Tibial artery (tissue), 4 donors: ENCODE data around the gene TM9SF3.

Source experiments
- DNase-seq, 2 donors: peaks; one replicate each; pipeline ENCODE4 v3.0.0-alpha.2; 2019
- H3K27ac ChIP-seq, 2 donors: fragments of 200-600 bp; sonication (generic) in 1 of 2; 1 replicate in 1 of 2; 2 replicates in 1 of 2; pipeline ENCODE4 v1.5.1; 2018 to 2019; ENCODE audit warnings: mild to moderate bottlenecking in 1 of 2
- H3K27me3 ChIP-seq, 2 donors: fragments of 200-600 bp; sonication (generic) in 1 of 2; one replicate each; pipeline versions ENCODE4 v1.5.1 to v1.6.0; 2016 to 2019
- H3K36me3 ChIP-seq, 3 donors: fragments of 200-600 bp; sonication (generic) in 2 of 3; one replicate each; pipeline ENCODE4 v1.5.1; 2016 to 2019; ENCODE audit warnings: mild to moderate bottlenecking in 2 of 3
- H3K4me1 ChIP-seq, 4 donors: fragments of 200-600 bp; sonication (generic) in 2 of 4; 1 replicate in 3 of 4; 2 replicates in 1 of 4; pipeline ENCODE4 v1.5.1; 2016 to 2019
- H3K4me3 ChIP-seq, 2 donors: fragments of 200-600 bp; sonication (generic) in 1 of 2; 1 replicate in 1 of 2; 2 replicates in 1 of 2; pipeline ENCODE4 v1.5.1; 2018 to 2019; ENCODE audit warnings: mild to moderate bottlenecking in 2 of 2
- H3K9me3 ChIP-seq, 3 donors: fragments of 200-600 bp; sonication (generic) in 1 of 3; one replicate each; pipeline ENCODE4 v1.5.1; 2016 to 2019
- intact Hi-C: fragments of 100-400 bp; cut with DNase I; formaldehyde crosslinking; loops from one replicate; pipeline ENCODE4 v1.15.0; 2023; ENCODE audit warnings: low total_unique reads
- TF ChIP-seq, protein P1 (sequence below), 2 experiments: fragments of 200-600 bp in 1 of 2; fragments of 450-650 bp in 1 of 2; IDR thresholded peaks; one replicate each; pipeline ENCODE4 v1.5.1; 2017 to 2019; ENCODE audit warnings: antibody characterized with exemption in 2 of 2, mild to moderate bottlenecking in 1 of 2, moderate library complexity in 1 of 2

Gene TM9SF3

DNA sequence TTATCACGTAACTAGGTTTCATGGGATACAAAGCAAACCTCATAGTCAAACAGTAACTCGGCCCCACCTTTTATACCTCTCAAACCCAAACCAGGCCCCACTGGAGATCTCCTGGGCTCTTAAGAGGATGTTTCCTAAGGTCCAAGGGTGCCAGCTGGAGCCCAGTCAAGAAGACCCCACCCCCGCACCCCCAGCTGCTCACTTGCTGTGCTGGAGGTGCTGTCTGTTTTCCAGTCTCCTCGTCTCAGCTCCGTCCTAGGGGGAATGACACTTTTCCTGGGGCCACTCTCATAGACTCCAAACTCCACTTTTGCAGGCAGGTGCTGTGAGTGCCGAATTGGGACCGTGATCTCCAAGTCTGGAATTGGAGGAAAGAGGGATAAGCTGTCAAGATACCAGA lies 22.7 kb upstream of the TM9SF3 start:
- TF ChIP-seq, protein P1, sequence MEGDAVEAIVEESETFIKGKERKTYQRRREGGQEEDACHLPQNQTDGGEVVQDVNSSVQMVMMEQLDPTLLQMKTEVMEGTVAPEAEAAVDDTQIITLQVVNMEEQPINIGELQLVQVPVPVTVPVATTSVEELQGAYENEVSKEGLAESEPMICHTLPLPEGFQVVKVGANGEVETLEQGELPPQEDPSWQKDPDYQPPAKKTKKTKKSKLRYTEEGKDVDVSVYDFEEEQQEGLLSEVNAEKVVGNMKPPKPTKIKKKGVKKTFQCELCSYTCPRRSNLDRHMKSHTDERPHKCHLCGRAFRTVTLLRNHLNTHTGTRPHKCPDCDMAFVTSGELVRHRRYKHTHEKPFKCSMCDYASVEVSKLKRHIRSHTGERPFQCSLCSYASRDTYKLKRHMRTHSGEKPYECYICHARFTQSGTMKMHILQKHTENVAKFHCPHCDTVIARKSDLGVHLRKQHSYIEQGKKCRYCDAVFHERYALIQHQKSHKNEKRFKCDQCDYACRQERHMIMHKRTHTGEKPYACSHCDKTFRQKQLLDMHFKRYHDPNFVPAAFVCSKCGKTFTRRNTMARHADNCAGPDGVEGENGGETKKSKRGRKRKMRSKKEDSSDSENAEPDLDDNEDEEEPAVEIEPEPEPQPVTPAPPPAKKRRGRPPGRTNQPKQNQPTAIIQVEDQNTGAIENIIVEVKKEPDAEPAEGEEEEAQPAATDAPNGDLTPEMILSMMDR (IDR thresholded peaks at IDR 0.05) = no peak
- intact Hi-C loops = no loop called here
- H3K36me3 ChIP-seq = no peaks in the 10 kb centered on the region
- H3K27me3 ChIP-seq = peaks cover 0 to 5% of the 10 kb centered on the region in 2 donors
- no peak for DNase-seq
- no peak overlapping the region for H3K4me3 ChIP-seq
- no peaks in the 10 kb centered on the region for H3K4me1 ChIP-seq
- H3K27ac ChIP-seq = no peak overlapping the region
- no peaks in the 10 kb centered on the region for H3K9me3 ChIP-seq

DNA sequence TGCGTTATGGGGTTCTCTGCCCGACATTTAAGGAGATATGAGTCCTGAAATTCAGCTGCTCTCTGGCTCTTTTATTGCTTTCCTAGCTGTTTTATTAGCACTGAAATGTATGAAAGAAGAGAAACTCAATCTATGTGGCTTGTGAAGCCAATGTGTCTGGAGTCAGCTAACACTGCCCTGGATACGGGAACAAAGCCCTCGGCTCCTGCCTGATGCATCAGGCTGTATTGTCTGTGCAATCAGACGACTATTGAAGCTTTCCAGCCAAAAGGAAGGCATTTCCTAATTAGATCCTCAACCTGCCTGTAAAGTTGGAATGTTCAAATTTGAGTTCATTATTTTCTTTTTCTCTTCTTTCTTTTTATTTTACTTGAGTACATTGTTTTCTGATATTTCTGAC lies 22.0 kb upstream of the TM9SF3 start:
- Histone ChIP-seq H3K36me3 (no peaks in the 10 kb centered on the region), H3K9me3 (no peaks in the 10 kb centered on the region), H3K27me3 (peaks cover 0 to 5% of the 10 kb centered on the region in 2 donors), H3K27ac (no peak overlapping the region), H3K4me3 (no peak overlapping the region), H3K4me1 (no peaks in the 10 kb centered on the region)
- TF ChIP-seq, protein P1 (IDR thresholded peaks at IDR 0.05) = no peak
- intact Hi-C loops = no loop called here
- no peak for DNase-seq

DNA sequence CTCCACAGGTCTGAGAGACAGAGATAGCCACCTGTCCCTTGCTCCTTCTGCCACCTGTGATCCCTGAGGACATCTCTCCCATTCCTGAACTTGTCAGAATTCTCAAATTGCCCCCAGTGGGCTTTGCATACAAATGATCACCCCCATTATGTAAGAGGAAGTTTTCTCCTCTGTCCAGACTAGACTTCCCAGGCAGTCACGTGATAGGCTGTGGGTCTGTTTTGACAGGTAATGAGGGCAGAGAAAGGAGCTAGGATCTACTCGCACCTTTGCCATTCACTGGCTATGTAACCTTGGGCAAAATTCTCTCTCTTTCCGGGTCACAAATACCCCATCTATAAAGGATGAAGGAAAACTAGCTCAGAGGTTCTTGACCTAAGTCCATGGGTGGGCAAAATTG lies 21.4 kb upstream of the TM9SF3 start:
- TF ChIP-seq, protein P1 (IDR thresholded peaks at IDR 0.05) = no peak
- H3K9me3 ChIP-seq = no peaks in the 10 kb centered on the region
- intact Hi-C loops = no loop called here

GRCh38 chr10:96606946-96607345 lies 20.1 kb upstream of the TM9SF3 start:
- no peaks in the 10 kb centered on the region for H3K4me1 ChIP-seq
- DNase-seq = no peak
- no peaks in the 10 kb centered on the region for H3K9me3 ChIP-seq
- H3K36me3 ChIP-seq = no peaks in the 10 kb centered on the region
- H3K4me3 ChIP-seq = no peak overlapping the region
- TF ChIP-seq, protein P1 (IDR thresholded peaks at IDR 0.05) = no peak
- no peak overlapping the region for H3K27ac ChIP-seq
- intact Hi-C loops = no loop called here
- H3K27me3 ChIP-seq = peaks cover 0 to 5% of the 10 kb centered on the region in 2 donors

More for the DNA sequence above, 21.4 kb upstream of the TM9SF3 start:
- no peaks in the 10 kb centered on the region for H3K36me3 ChIP-seq
- H3K4me1 ChIP-seq = no peaks in the 10 kb centered on the region
- no peak overlapping the region for H3K27ac ChIP-seq
- no peak overlapping the region for H3K4me3 ChIP-seq
- DNase-seq = no peak
- peaks cover 0 to 5% of the 10 kb centered on the region in 2 donors for H3K27me3 ChIP-seq

GRCh38 chr10:96606216-96606615 lies 19.4 kb upstream of the TM9SF3 start:
- Histone ChIP-seq H3K4me3 (no peak overlapping the region), H3K9me3 (no peaks in the 10 kb centered on the region), H3K4me1 (no peaks in the 10 kb centered on the region), H3K27me3 (peaks cover 0 to 5% of the 10 kb centered on the region in 2 donors), H3K36me3 (no peaks in the 10 kb centered on the region), H3K27ac (no peak overlapping the region)
- TF ChIP-seq, protein P1 (IDR thresholded peaks at IDR 0.05) = no peak
- no peak for DNase-seq
- intact Hi-C loops = no loop called here

DNA sequence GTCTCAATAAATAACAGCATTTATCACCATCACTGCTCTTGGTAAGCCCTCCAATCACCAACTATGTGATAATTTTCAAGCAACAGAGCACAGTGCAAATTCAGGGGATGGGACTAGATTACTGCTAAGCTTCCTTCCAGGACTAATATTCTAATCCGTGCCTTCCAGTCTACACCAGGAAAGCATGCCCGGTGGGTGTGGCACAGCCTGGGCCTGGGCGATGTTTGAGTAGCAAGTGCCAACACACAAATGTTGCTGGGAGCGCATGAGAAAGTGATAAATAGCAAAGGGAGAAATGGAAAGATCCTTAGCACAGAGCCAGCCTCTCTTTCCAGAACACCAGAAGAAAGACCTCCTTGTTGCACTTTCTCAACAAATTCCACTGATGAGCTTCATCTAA lies 13.5 kb upstream of the TM9SF3 start:
- H3K36me3 ChIP-seq = no peaks in the 10 kb centered on the region
- no peak overlapping the region for H3K27ac ChIP-seq
- no peak overlapping the region for H3K4me3 ChIP-seq
- TF ChIP-seq, protein P1 (IDR thresholded peaks at IDR 0.05) = no peak
- no peaks in the 10 kb centered on the region for H3K4me1 ChIP-seq
- intact Hi-C loops = no loop called here
- peaks cover 0 to 6% of the 10 kb centered on the region in 2 donors for H3K27me3 ChIP-seq
- DNase-seq = no peak
- H3K9me3 ChIP-seq = no peaks in the 10 kb centered on the region
